K562 (cell line): ENCODE data around the gene SMCO1. TPM values are rescaled to one million over a fixed set of nuclear protein-coding genes. Genes with fewer than 3 reads are reported as not detected.

Experiments
- CBX3 ChIP-seq, 2 experiments: IDR thresholded peaks; 1 replicate in 1 of 2; 2 replicates in 1 of 2; pipeline ENCODE4 v1.6.1; 2012; ENCODE audit warnings: inconsistent platforms in 2 of 2, low read length in 2 of 2, borderline replicate concordance in 1 of 2, control low read depth in 1 of 2
- CUX1 ChIP-seq: fragments of 200-800 bp; sonication (Bioruptor generic); IDR thresholded peaks from 2 replicates; pipeline ENCODE4 v1.6.1; 2016; ENCODE audit warnings: missing genetic modification characterization, missing compliant biosample characterization
- ETS2 ChIP-seq: IDR thresholded peaks from 2 replicates; pipeline ENCODE4 v1.6.1; 2016; ENCODE audit warnings: borderline replicate concordance, missing genetic modification characterization, mild to moderate bottlenecking, moderate library complexity, missing compliant biosample characterization; ENCODE audit not compliant: poor library complexity, severe bottlenecking
- FOXJ2 ChIP-seq: fragments of 200-800 bp; sonication (Bioruptor generic); IDR thresholded peaks from 2 replicates; pipeline ENCODE4 v1.6.1; 2016; ENCODE audit warnings: missing genetic modification characterization, missing compliant biosample characterization
- GATAD2B ChIP-seq: fragments of 450-650 bp; IDR thresholded peaks from 2 replicates; pipeline ENCODE4 v1.6.1; 2017; ENCODE audit warnings: mild to moderate bottlenecking, borderline replicate concordance
- HDAC2 ChIP-seq: fragments of 450-650 bp; IDR thresholded peaks from 2 replicates; pipeline ENCODE4 v1.6.1; 2016; ENCODE audit warnings: mild to moderate bottlenecking
- HNRNPH1 ChIP-seq: fragments of 200-400 bp; formaldehyde crosslinking; optimal IDR thresholded peaks from 2 replicates; pipeline ENCODE3; 2017; ENCODE audit warnings: low read depth, mild to moderate bottlenecking, low read length, moderate library complexity
- HNRNPUL1 ChIP-seq: fragments of 200-400 bp; formaldehyde crosslinking; IDR thresholded peaks from 2 replicates; pipeline ENCODE4 v1.6.1; 2017; ENCODE audit warnings: low read length
- KDM5B ChIP-seq: fragments of 200-600 bp; sonication (generic); IDR thresholded peaks from 2 replicates; pipeline ENCODE4 v1.6.1; 2012; ENCODE audit warnings: low read depth, mild to moderate bottlenecking, moderate library complexity, low read length, control low read depth, inconsistent platforms; ENCODE audit not compliant: insufficient replicate concordance
- MAX ChIP-seq: sonication (generic); formaldehyde crosslinking; IDR thresholded peaks from 2 replicates; pipeline ENCODE4 v1.9.0; 2022; ENCODE audit warnings: mild to moderate bottlenecking, missing genetic modification reagents
- MYNN ChIP-seq, 2 experiments: sonication (generic); formaldehyde crosslinking in 1 of 2; IDR thresholded peaks; 2 replicates each; pipeline versions ENCODE4 v1.5.0 to v1.6.1; 2016 to 2020; ENCODE audit warnings: antibody characterized with exemption in 1 of 2, missing genetic modification reagents in 1 of 2
- PHF8 ChIP-seq: fragments of 200-600 bp; sonication (generic); IDR thresholded peaks from 2 replicates; pipeline ENCODE4 v1.6.1; 2012; ENCODE audit warnings: mixed run types, mild to moderate bottlenecking, inconsistent platforms, low read length, moderate library complexity, borderline replicate concordance
- POLR2A ChIP-seq: fragments of 450-650 bp; conservative IDR thresholded peaks from 2 replicates; pipeline ENCODE4 v1.6.1; 2016
- POLR2AphosphoS5 ChIP-seq: IDR thresholded peaks from 2 replicates; pipeline ENCODE4 v1.6.1; 2011; ENCODE audit warnings: mild to moderate bottlenecking, low read depth, low read length, moderate library complexity; ENCODE audit not compliant: control insufficient read depth, insufficient read depth
- RBM25 ChIP-seq: fragments of 200-400 bp; formaldehyde crosslinking; IDR thresholded peaks from 2 replicates; pipeline ENCODE4 v1.6.1; 2018; ENCODE audit warnings: low read length, low read depth, moderate library complexity; ENCODE audit not compliant: severe bottlenecking
- SRSF9 ChIP-seq: fragments of 200-400 bp; formaldehyde crosslinking; IDR thresholded peaks from 2 replicates; pipeline ENCODE4 v1.6.1; 2017; ENCODE audit warnings: low read depth, low read length, borderline replicate concordance
- TSHZ1 ChIP-seq: fragments of 250-450 bp; sonication (Bioruptor Pico); IDR thresholded peaks from 2 replicates; pipeline ENCODE4 v1.4.0; 2020; ENCODE audit warnings: mild to moderate bottlenecking, moderate library complexity
- ZNF41 ChIP-seq: fragments of 250-450 bp; sonication (Bioruptor Pico); conservative IDR thresholded peaks from 2 replicates; pipeline ENCODE4 v1.4.0; 2020; ENCODE audit warnings: mild to moderate bottlenecking
- ZSCAN32 ChIP-seq: fragments of 450-650 bp; formaldehyde crosslinking; IDR thresholded peaks from 2 replicates; pipeline ENCODE4 v1.4.0; 2020; ENCODE audit warnings: mild to moderate bottlenecking, moderate library complexity
- polyA plus RNA-seq, 8 experiments: library from polyadenylated mRNA; depleted of rRNA in 4 of 8; stranded (reverse) in 5 of 8; unstranded in 3 of 8; fragments of >200 nt; fragmentation: Nextera tagmentation in 2 of 8; fragmentation: Illumina TruSeq in 1 of 8; extraction: Ambion mirVana in 2 of 8; extraction: Trizol in 1 of 8; gene quantifications; 2 replicates each; pipeline versions ENCODE4 v1.2.1 to v1.2.3, GENCODE V29; 2011 to 2014; ENCODE audit warnings: inconsistent platforms in 1 of 8, missing spikeins in 1 of 8
- total RNA-seq, 7 experiments: library from RNA; depleted of rRNA in 6 of 7; stranded (reverse); fragments of >200 nt in 6 of 7; fragmentation: Illumina TruSeq in 2 of 7; extraction: Trizol in 2 of 7; gene quantifications; 2 replicates each; pipeline versions ENCODE4 v1.2.1 to v1.2.3, GENCODE V29; 2011 to 2021; ENCODE audit warnings: low replicate concordance in 1 of 7

The SMCO1 gene
- total and polyA plus RNA-seq, 9 of the 15 experiments (the other 6 are each of a cell fraction or from before 2014, with no cell fraction given) = 0.05 to 0.35 (median 0.12) TPM; not detected in 5

- no peak for TF ChIP-seq MYNN (IDR thresholded peaks at IDR 0.05)
- TF ChIP-seq MYNN (CRISPR knock-in tag; IDR thresholded peaks at IDR 0.05) = no peak
- TF ChIP-seq POLR2AphosphoS5 = 0 out of 2 replicates have a peak, but pooled peaks have one; percentile 22
- TF ChIP-seq RBM25 = no peak
- peak in 1 of 2 experiments; percentile 50; a peak in 1 of 3 replicates for TF ChIP-seq CBX3 (IDR thresholded peaks at IDR 0.05; ENCODE audit: borderline replicate concordance in 1 of 2, low read length in 2 of 2)
- TF ChIP-seq KDM5B = peak; percentile 52
- TF ChIP-seq HNRNPUL1 = no peak
- no peak for TF ChIP-seq HDAC2
- peak; percentile 63; the same call in 1 of the 2 replicates for TF ChIP-seq PHF8
- TF ChIP-seq SRSF9 = no peak
- no peak for TF ChIP-seq TSHZ1
- no peak for TF ChIP-seq CUX1 (CRISPR knock-in tag)
- no peak for TF ChIP-seq ETS2 (tag)
- peak; percentile 6; the same call in 1 of the 2 replicates for TF ChIP-seq ZNF41 (CRISPR knock-in tag)
- peak; percentile 47; the same call in 1 of the 2 replicates for TF ChIP-seq MAX
- TF ChIP-seq FOXJ2 (tag) = no peak
- TF ChIP-seq HNRNPH1 = no peak
- TF ChIP-seq ZSCAN32 (CRISPR knock-in tag) = no peak
- TF ChIP-seq GATAD2B = peak; percentile 80
- TF ChIP-seq POLR2A = peak; percentile 74
These were observed 13.6 kb upstream of the SMCO1 start (continued) for GRCh38 chr3:196528639-196529233.
